Panc1 (cell line): ENCODE data around the gene ANKRD65.

Experiments used
- POLR2AphosphoS5 ChIP-seq: IDR thresholded peaks from 2 replicates; pipeline ENCODE4 v1.6.1; 2012; ENCODE audit warnings: mild to moderate bottlenecking, low read depth, low read length, moderate library complexity
- SIN3A ChIP-seq: IDR thresholded peaks from 2 replicates; pipeline ENCODE4 v1.6.1; 2012; ENCODE audit warnings: low read depth, mild to moderate bottlenecking, low read length, moderate library complexity, borderline replicate concordance; ENCODE audit not compliant: insufficient read depth
- TF ChIP-seq, protein P1 (sequence below): fragments of 450-650 bp; IDR thresholded peaks from 2 replicates; pipeline ENCODE4 v1.5.1; 2017; ENCODE audit warnings: mild to moderate bottlenecking
- TF ChIP-seq, protein P2 (sequence below), 2 experiments: IDR thresholded peaks; 2 replicates each; pipeline ENCODE4 v1.6.1; 2011 to 2012; ENCODE audit warnings: low read depth in 2 of 2, control low read depth in 1 of 2, low read length in 1 of 2, mild to moderate bottlenecking in 1 of 2, moderate library complexity in 1 of 2; ENCODE audit not compliant: insufficient read depth in 1 of 2

DNA sequence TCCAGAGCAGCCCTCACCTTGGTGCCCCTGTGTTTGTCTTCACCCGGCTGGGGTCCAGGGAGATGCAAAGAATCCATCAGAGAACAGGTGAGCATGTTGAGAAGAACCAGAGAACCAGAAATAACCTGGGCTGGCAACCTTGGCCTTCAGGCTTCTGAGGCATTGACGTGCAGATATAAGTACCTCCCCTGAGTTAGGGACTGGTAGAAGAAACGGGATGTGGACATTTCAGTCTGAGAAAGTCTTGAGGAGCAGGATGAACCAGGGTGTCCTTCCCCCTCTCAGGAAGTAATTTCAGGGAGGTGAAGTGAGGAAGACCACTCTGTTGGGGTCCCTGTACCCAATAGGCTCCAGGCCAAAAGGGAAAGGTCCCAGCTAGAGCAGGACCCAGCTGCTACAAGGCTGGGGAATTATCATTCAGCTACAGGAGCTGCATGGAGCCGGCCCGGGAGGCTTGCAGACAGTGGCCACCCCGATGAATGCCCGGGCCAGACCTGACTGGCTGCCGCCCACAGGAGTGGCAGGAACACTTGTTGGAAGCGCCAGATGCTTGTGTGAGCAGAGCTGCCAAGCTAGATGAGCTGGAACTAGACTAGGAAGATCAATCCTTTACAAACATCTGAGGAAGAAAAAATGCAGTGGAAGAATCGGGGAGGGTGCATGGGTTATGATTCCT is 44.4 kb downstream of the ANKRD65 start:
- TF ChIP-seq SIN3A (no peak), POLR2AphosphoS5 (no peak)
- TF ChIP-seq, protein P1, sequence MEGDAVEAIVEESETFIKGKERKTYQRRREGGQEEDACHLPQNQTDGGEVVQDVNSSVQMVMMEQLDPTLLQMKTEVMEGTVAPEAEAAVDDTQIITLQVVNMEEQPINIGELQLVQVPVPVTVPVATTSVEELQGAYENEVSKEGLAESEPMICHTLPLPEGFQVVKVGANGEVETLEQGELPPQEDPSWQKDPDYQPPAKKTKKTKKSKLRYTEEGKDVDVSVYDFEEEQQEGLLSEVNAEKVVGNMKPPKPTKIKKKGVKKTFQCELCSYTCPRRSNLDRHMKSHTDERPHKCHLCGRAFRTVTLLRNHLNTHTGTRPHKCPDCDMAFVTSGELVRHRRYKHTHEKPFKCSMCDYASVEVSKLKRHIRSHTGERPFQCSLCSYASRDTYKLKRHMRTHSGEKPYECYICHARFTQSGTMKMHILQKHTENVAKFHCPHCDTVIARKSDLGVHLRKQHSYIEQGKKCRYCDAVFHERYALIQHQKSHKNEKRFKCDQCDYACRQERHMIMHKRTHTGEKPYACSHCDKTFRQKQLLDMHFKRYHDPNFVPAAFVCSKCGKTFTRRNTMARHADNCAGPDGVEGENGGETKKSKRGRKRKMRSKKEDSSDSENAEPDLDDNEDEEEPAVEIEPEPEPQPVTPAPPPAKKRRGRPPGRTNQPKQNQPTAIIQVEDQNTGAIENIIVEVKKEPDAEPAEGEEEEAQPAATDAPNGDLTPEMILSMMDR: no peak
- TF ChIP-seq, protein P2, sequence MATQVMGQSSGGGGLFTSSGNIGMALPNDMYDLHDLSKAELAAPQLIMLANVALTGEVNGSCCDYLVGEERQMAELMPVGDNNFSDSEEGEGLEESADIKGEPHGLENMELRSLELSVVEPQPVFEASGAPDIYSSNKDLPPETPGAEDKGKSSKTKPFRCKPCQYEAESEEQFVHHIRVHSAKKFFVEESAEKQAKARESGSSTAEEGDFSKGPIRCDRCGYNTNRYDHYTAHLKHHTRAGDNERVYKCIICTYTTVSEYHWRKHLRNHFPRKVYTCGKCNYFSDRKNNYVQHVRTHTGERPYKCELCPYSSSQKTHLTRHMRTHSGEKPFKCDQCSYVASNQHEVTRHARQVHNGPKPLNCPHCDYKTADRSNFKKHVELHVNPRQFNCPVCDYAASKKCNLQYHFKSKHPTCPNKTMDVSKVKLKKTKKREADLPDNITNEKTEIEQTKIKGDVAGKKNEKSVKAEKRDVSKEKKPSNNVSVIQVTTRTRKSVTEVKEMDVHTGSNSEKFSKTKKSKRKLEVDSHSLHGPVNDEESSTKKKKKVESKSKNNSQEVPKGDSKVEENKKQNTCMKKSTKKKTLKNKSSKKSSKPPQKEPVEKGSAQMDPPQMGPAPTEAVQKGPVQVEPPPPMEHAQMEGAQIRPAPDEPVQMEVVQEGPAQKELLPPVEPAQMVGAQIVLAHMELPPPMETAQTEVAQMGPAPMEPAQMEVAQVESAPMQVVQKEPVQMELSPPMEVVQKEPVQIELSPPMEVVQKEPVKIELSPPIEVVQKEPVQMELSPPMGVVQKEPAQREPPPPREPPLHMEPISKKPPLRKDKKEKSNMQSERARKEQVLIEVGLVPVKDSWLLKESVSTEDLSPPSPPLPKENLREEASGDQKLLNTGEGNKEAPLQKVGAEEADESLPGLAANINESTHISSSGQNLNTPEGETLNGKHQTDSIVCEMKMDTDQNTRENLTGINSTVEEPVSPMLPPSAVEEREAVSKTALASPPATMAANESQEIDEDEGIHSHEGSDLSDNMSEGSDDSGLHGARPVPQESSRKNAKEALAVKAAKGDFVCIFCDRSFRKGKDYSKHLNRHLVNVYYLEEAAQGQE (IDR thresholded peaks at IDR 0.05; ENCODE audit: insufficient read depth in 1 of 2, low read depth in 2 of 2, low read length in 1 of 2): no peak
